ENCODE data around the gene STK39. TPM values are rescaled to one million over a fixed set of nuclear protein-coding genes. Genes with fewer than 3 reads are reported as not detected.

STK39 gene
- total RNA-seq, 1 experiment from 2014 or later: 22.1 TPM

DNA sequence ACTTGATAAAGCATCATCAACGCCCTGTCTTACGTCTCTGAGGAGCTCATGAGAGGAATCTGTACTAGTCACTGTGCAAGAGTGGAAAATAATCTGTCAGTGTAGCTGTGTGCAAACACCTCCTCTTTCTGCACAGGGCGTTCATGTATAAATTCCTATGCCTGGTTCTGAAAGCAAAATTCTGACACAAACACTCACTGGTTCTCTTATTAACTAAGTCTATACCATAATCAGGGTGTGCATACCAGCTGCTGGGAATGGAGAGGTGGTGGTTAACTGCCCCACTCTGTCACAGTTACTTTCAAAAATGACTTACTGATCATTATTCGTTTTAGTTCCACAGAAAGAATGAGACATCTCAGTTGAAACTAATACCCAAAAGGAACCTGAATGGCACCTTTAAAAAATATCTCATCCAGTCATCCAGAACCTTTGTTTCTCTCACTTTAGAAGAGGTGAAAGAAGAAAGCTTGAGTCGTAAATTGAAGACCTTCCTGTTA, 35.7 kb downstream of the STK39 start:
- TF ChIP-seq, protein P1, sequence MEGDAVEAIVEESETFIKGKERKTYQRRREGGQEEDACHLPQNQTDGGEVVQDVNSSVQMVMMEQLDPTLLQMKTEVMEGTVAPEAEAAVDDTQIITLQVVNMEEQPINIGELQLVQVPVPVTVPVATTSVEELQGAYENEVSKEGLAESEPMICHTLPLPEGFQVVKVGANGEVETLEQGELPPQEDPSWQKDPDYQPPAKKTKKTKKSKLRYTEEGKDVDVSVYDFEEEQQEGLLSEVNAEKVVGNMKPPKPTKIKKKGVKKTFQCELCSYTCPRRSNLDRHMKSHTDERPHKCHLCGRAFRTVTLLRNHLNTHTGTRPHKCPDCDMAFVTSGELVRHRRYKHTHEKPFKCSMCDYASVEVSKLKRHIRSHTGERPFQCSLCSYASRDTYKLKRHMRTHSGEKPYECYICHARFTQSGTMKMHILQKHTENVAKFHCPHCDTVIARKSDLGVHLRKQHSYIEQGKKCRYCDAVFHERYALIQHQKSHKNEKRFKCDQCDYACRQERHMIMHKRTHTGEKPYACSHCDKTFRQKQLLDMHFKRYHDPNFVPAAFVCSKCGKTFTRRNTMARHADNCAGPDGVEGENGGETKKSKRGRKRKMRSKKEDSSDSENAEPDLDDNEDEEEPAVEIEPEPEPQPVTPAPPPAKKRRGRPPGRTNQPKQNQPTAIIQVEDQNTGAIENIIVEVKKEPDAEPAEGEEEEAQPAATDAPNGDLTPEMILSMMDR (conservative IDR thresholded peaks at IDR 0.05): no peak
- no peaks in the 10 kb centered on the region for H3K9me3 ChIP-seq (ENCODE audit: control insufficient read depth, low read depth, low read length)
- Mint-ChIP-seq H3K27ac (no peak overlapping the region), H3K4me3 (no peak overlapping the region), H3K36me3 (ENCODE audit: insufficient read depth in 1 of 3, low read depth in 3 of 3) (no peaks in the 10 kb centered on the region), H3K4me1 (peaks cover 8 to 11% of the 10 kb centered on the region in 2 experiments), H3K27me3 (ENCODE audit: low read depth) (no peaks in the 10 kb centered on the region), H3K9me3 (no peaks in the 10 kb centered on the region)
- H3K23me2 ChIP-seq (ENCODE audit: insufficient read length, low read depth, low read length, poor library complexity, severe bottlenecking): no peaks in the 10 kb centered on the region
- H4K91ac ChIP-seq (ENCODE audit: insufficient read length, low read depth, low read length): no peak overlapping the region
- no peak overlapping the region for H4K5ac ChIP-seq (ENCODE audit: insufficient read length, low read depth, low read length)
- no peak overlapping the region for H3K56ac ChIP-seq (ENCODE audit: insufficient read length, low read depth, low read length)
- no peak overlapping the region for H2BK5ac ChIP-seq (ENCODE audit: insufficient read length, low read length)
- H3K4me2 ChIP-seq (ENCODE audit: insufficient read depth, insufficient read length, low read length): no peak overlapping the region
- no peak overlapping the region for H3T11ph ChIP-seq (ENCODE audit: low read length)
- H3K23ac ChIP-seq (ENCODE audit: insufficient read length, low read depth, low read length): no peak overlapping the region
- H4K8ac ChIP-seq (replicated peaks; ENCODE audit: insufficient read length, low read depth, low read length): no peak overlapping the region
- H2BK120ac ChIP-seq (ENCODE audit: low read depth, low read length, poor library complexity, severe bottlenecking): no peak overlapping the region
- H3K9ac ChIP-seq (ENCODE audit: extremely low read depth, insufficient read length, low read length): no peak overlapping the region
- no peak for DNase-seq
- H3K27ac ChIP-seq (ENCODE audit: insufficient read length, low read depth, low read length): no peak overlapping the region
- no peak overlapping the region for H2BK15ac ChIP-seq (ENCODE audit: low read depth, low read length)
- no peaks in the 10 kb centered on the region for H4K20me1 ChIP-seq (ENCODE audit: control insufficient read depth, insufficient read depth, insufficient read length)
- H3K27me3 ChIP-seq (ENCODE audit: insufficient read depth, low read length): no peaks in the 10 kb centered on the region
- no peak overlapping the region for H2AK5ac ChIP-seq (ENCODE audit: insufficient read length, low read length)
- H3K79me2 ChIP-seq (ENCODE audit: insufficient read depth, low read length): no peaks in the 10 kb centered on the region
- H2BK12ac ChIP-seq (ENCODE audit: insufficient read length, low read depth, low read length): no peak overlapping the region
- WGBS (ENCODE audit: extremely low coverage, insufficient read length, low lambda C conversion rate): no CpG with 5 or more reads among the region's 5 CpGs
- peaks cover 3% of the 10 kb centered on the region; the same call in 1 of the 2 replicates for H3K4me1 ChIP-seq (ENCODE audit: insufficient read depth, low read length)
- H3K79me1 ChIP-seq (ENCODE audit: insufficient read depth, low read depth, low read length, poor library complexity, severe bottlenecking): no peaks in the 10 kb centered on the region
- H3K4ac ChIP-seq (ENCODE audit: low read depth, low read length): no peak overlapping the region
- no peak overlapping the region for H3K14ac ChIP-seq (ENCODE audit: insufficient read depth, low read length)
- no peak overlapping the region for H3K18ac ChIP-seq (ENCODE audit: insufficient read length, low read depth, low read length)
- no peak overlapping the region for H2BK20ac ChIP-seq (ENCODE audit: low read depth, low read length, poor library complexity, severe bottlenecking)
- no peak overlapping the region for H2AFZ ChIP-seq (ENCODE audit: low read length)
